GM13976 (cell line): ENCODE data around the gene NDUFAF7.
"Not testable (repeated sequence)": the region's sequence is repeated elsewhere in the genome, so short reads cannot be mapped to it uniquely, and the experiment has no call there.

Experiments
- DNase-seq: peaks from one replicate; pipeline ENCODE4 v3.0.0; 2012; ENCODE audit warnings: low spot score
- in situ Hi-C: fragments of 300-500 bp; cut with MboI; formaldehyde crosslinking; loops from one replicate; pipeline ENCODE4 v1.12.0; 2022; ENCODE audit warnings: low sequenced_read_pairs, mixed read lengths, inconsistent platforms; ENCODE audit not compliant: unreplicated experiment
- TF ChIP-seq, protein P1 (sequence below): IDR thresholded peaks from 2 replicates; pipeline ENCODE4 v1.5.1; 2012; ENCODE audit warnings: borderline replicate concordance, mild to moderate bottlenecking; ENCODE audit not compliant: insufficient read depth; ENCODE audit errors: extremely low read depth, missing control alignments, control extremely low read depth

The NDUFAF7 gene

DNA sequence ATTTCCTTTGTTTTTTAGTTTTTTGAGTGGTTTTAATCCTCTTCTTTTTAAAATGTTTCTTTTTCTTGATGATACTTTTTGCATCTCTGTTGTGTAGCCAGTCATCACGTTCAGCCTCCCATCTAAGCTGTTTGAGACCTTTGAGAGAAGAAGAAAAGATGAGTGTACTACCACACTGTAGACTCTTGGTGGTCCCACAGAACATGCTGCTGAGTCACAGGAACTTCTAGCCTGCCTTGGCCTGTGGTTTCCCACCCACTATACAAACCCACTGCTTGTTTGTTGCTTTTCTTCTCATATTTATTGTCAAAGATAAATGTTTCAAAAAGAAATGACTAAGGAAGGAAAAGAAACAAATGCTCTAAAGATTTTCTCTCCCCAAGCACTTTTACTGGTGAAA lies 29.7 kb upstream of the NDUFAF7 start:
- in situ Hi-C loops: no loop called here
- TF ChIP-seq, protein P1, sequence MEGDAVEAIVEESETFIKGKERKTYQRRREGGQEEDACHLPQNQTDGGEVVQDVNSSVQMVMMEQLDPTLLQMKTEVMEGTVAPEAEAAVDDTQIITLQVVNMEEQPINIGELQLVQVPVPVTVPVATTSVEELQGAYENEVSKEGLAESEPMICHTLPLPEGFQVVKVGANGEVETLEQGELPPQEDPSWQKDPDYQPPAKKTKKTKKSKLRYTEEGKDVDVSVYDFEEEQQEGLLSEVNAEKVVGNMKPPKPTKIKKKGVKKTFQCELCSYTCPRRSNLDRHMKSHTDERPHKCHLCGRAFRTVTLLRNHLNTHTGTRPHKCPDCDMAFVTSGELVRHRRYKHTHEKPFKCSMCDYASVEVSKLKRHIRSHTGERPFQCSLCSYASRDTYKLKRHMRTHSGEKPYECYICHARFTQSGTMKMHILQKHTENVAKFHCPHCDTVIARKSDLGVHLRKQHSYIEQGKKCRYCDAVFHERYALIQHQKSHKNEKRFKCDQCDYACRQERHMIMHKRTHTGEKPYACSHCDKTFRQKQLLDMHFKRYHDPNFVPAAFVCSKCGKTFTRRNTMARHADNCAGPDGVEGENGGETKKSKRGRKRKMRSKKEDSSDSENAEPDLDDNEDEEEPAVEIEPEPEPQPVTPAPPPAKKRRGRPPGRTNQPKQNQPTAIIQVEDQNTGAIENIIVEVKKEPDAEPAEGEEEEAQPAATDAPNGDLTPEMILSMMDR: no peak
- no peak for DNase-seq

DNA sequence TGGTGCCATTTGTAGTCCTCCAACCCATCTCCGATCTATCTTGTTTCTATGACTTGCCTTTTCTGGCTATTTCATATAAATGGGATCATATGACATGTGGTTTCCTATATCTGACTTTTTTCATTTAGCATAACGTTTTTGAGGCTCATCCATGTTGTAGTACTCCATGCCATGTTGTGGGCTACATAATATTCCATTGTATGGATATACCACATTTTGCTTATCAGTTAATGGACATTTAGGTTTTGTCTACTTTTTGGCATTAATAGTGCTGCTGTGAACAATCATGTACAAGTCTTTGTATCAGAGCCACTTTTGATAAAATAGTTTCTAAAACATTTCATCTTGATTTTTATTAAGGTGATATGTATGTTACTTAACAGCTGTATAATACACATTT lies 27.8 kb upstream of the NDUFAF7 start:
- no peak for DNase-seq
- TF ChIP-seq, protein P1: no peak
- in situ Hi-C loops: no loop called here

DNA sequence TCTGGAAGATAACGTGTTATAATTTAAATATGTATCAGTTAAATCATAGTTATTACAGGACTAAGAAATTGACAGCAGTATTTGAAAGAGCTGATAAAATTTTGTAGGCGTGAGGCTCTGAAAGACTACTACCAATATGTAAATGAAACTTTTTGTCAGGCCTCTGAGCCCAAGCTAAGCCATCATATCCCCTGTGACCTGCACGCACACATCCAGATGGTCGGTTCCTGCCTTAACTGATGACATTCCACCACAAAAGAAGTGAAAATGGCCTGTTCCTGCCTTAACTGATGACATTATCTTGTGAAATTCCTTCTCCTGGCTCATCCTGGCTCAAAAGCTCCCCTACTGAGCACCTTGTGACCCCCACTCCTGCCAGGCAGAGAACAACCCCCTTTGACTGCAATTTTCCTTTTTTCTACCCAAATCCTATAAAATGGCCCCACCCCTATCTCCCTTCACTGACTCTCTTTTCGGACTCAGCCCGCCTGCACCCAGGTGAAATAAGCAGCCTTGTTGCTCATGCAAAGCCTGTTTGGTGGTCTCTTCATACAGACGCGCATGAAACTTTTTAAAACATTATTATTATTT lies 26.3 kb upstream of the NDUFAF7 start:
- DNase-seq, in situ Hi-C loops: not testable (repeated sequence)

DNA sequence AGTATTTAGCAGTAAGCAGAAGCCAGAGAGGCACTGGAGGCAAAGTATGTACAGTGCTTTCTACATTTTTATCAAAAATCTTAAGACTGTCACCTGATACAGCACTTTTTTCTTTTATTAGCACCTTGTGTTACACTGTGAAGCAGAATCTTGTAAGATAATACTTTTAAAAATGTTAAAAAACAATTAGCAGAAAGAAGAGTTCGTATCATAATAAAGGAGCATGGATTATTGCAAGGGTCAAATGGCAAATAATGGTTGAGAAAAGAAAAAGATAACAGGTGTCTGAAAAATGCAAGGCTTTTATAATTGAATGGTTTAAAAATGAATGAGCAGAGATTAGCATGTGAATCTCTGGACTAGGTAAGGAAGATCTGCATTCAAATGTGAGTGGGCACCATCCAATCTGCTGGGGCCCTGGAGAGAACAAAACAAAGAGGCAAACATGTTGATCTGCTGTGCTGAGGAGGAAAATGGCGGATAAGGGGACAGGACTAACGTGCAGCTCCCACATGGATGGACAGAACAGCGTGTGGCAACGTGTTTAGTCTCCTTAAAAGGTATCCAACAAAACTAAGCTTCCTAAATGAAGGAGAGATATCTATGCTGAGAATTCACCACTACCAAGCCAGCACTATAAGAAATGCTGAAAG lies 25.6 kb upstream of the NDUFAF7 start:
- TF ChIP-seq, protein P1: no peak
- DNase-seq: no peak
- in situ Hi-C loops: no loop called here

DNA sequence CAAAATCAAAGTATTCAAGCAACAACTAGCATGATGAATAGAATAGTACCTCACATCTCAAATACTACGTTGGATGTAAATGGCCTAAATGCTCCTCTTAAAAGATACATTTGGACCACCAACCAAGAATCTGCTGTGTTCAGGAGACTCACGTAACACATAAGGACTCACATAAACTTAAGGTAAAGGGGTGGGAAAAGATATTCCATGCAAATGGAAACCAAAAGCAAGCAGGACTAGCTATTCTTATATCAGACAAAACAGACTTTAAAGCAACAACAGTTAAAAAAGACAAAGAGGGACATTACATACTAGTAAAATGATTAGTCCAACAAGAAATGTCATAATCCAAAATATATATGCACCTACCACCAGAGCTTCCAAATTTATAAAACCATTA lies 24.7 kb upstream of the NDUFAF7 start:
- in situ Hi-C loops, DNase-seq: not testable (repeated sequence)

DNA sequence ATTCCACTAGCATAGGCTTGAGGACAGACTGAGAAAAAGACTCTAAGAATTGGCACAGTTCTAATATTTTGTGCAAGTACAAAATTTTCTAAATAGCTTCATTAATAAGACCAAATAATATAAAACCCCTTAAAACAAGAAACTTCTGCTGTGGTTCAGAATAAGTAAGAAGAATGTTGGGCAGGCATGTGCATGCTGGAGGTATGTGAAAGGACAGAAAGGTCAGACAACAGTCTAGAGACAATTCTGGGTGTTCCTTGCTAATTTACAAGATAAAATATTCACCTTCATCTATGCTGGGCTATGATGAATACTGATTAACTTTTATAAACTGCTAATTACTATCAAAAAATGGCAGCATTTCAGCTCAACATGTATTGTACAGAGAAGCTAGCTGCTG lies 20.2 kb upstream of the NDUFAF7 start:
- TF ChIP-seq, protein P1: no peak
- in situ Hi-C loops: no loop called here

DNA sequence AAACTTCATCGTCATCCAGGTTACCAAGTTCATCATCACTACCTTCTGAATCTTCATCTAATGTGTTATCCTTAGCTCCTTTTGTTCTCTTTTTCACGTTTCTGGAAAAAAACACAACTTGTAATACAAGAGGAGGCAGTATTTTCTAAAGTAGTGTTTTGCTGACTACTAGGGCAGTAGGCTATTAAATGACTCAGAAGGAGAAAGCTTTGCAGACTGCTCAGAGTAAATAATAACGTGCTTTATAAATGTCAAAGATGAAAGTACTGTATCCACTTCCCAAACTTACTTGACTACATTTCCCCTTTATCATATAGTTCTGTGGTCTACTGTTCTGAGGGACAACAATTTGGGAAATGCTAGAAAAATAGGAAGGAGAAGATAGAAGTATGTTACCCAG lies 19.5 kb upstream of the NDUFAF7 start:
- no peak for DNase-seq
- in situ Hi-C loops: no loop called here
- TF ChIP-seq, protein P1: no peak

More for the DNA sequence above, 20.2 kb upstream of the NDUFAF7 start:
- no peak for DNase-seq
